Fibroblast of lung (primary cell): ENCODE results near the gene SGCD. TPM values are rescaled to one million over a fixed set of nuclear protein-coding genes. Genes with fewer than 3 reads are reported as not detected.

ENCODE experiments used
- DNase-seq, 2 donors: peaks; one replicate each; pipeline versions ENCODE4 v3.0.0 to v3.0.0-alpha.2; 2010; ENCODE audit warnings: low read depth in 2 of 2
- H2AFZ ChIP-seq: 2 replicates; pipeline ENCODE4 v1.5.1; 2012; ENCODE audit warnings: low read length, control low read depth, inconsistent platforms
- H3K27ac ChIP-seq: 2 replicates; pipeline ENCODE4 v1.5.1; 2011; ENCODE audit warnings: low read length, control low read depth; ENCODE audit not compliant: insufficient read depth
- H3K27me3 ChIP-seq: 2 replicates; pipeline ENCODE4 v1.5.1; 2011; ENCODE audit warnings: mild to moderate bottlenecking, low read length; ENCODE audit not compliant: control insufficient read depth, insufficient read depth
- H3K36me3 ChIP-seq: 2 replicates; pipeline ENCODE4 v1.5.1; 2011; ENCODE audit warnings: low read length; ENCODE audit not compliant: control insufficient read depth, insufficient read depth
- H3K4me1 ChIP-seq: 2 replicates; pipeline ENCODE4 v1.5.1; 2011; ENCODE audit warnings: low read length; ENCODE audit not compliant: control insufficient read depth, insufficient read depth; ENCODE audit errors: extremely low read depth
- H3K4me2 ChIP-seq: 2 replicates; pipeline ENCODE4 v1.5.1; 2011; ENCODE audit warnings: low read length, control low read depth; ENCODE audit not compliant: insufficient read depth; ENCODE audit errors: extremely low read depth
- H3K4me3 ChIP-seq, 4 experiments: fragments of 200-600 bp in 1 of 4; sonication (generic) in 1 of 4; replicated peaks in 1 of 4; 2 replicates each; pipeline ENCODE4 v1.5.1; 2011 to 2016; ENCODE audit warnings: low read length in 4 of 4, low read depth in 3 of 4, mild to moderate bottlenecking in 3 of 4, control low read depth in 2 of 4, inconsistent platforms in 1 of 4, mixed read lengths in 1 of 4; ENCODE audit not compliant: insufficient read depth in 1 of 4; ENCODE audit errors: control extremely low read depth in 1 of 4
- H3K79me2 ChIP-seq: 2 replicates; pipeline ENCODE4 v1.5.1; 2012; ENCODE audit warnings: mild to moderate bottlenecking, low read length, inconsistent platforms; ENCODE audit not compliant: control insufficient read depth, insufficient read depth
- H3K9ac ChIP-seq: 2 replicates; pipeline ENCODE4 v1.5.1; 2011; ENCODE audit warnings: mild to moderate bottlenecking, low read length, control low read depth; ENCODE audit not compliant: insufficient read depth
- H3K9me3 ChIP-seq: 2 replicates; pipeline ENCODE4 v1.5.1; 2012; ENCODE audit warnings: low read depth, low read length; ENCODE audit not compliant: control insufficient read depth, insufficient read depth
- H4K20me1 ChIP-seq: 2 replicates; pipeline ENCODE4 v1.5.1; 2011; ENCODE audit warnings: low read length; ENCODE audit not compliant: control insufficient read depth, insufficient read depth; ENCODE audit errors: extremely low read depth
- CTCF ChIP-seq, 2 donors: IDR thresholded peaks in 1 of 2; conservative IDR thresholded peaks in 1 of 2; 1 replicate in 1 of 2; 2 replicates in 1 of 2; pipeline ENCODE4 v1.5.1; 2011 to 2012; ENCODE audit warnings: low read length in 2 of 2, control low read depth in 1 of 2, inconsistent platforms in 1 of 2, low read depth in 1 of 2, mild to moderate bottlenecking in 1 of 2
- EZH2 ChIP-seq: IDR thresholded peaks from 2 replicates; pipeline ENCODE4 v1.5.1; 2012; ENCODE audit warnings: low read length, control low read depth, mild to moderate bottlenecking; ENCODE audit errors: missing control alignments
- polyA plus RNA-seq, 2 donors: library from polyadenylated mRNA; depleted of rRNA in 1 of 2; stranded (reverse) in 1 of 2; unstranded in 1 of 2; fragments of >200 nt; gene quantifications; 2 replicates each; pipeline ENCODE4 v1.2.1, GENCODE V29; 2011 to 2012; ENCODE audit warnings: missing spikeins in 1 of 2
- total RNA-seq: library from RNA; depleted of rRNA; stranded (reverse); fragments of >200 nt; gene quantifications from 2 replicates; pipeline ENCODE4 v1.2.1, GENCODE V29; 2014

Gene SGCD
- total and polyA plus RNA-seq, 2 donors (not counting 1 experiment from before 2014, with no cell fraction given): 13.3 to 67.5 TPM

GRCh38 chr5:156359476-156359875 lies 32.5 kb downstream of the SGCD start:
- H3K4me2 ChIP-seq: no peak overlapping the region
- no peak for TF ChIP-seq CTCF (conservative IDR thresholded peaks at IDR 0.05 in 1 of 2, IDR thresholded peaks at IDR 0.05 in 1 of 2; ENCODE audit: low read depth in 1 of 2, low read length in 2 of 2)
- TF ChIP-seq EZH2: no peak
- no peaks in the 10 kb centered on the region for H3K9me3 ChIP-seq
- no peaks in the 10 kb centered on the region for H3K79me2 ChIP-seq
- no peaks in the 10 kb centered on the region for H4K20me1 ChIP-seq
- H3K4me1 ChIP-seq: peaks cover 3% of the 10 kb centered on the region
- H3K4me3 ChIP-seq: no peak overlapping the region
- H3K9ac ChIP-seq: no peak overlapping the region
- DNase-seq: peak; percentile 70 to 90
- H3K27ac ChIP-seq: no peak overlapping the region
- no peaks in the 10 kb centered on the region for H3K36me3 ChIP-seq
- no peak overlapping the region for H2AFZ ChIP-seq
- no peaks in the 10 kb centered on the region for H3K27me3 ChIP-seq

DNA sequence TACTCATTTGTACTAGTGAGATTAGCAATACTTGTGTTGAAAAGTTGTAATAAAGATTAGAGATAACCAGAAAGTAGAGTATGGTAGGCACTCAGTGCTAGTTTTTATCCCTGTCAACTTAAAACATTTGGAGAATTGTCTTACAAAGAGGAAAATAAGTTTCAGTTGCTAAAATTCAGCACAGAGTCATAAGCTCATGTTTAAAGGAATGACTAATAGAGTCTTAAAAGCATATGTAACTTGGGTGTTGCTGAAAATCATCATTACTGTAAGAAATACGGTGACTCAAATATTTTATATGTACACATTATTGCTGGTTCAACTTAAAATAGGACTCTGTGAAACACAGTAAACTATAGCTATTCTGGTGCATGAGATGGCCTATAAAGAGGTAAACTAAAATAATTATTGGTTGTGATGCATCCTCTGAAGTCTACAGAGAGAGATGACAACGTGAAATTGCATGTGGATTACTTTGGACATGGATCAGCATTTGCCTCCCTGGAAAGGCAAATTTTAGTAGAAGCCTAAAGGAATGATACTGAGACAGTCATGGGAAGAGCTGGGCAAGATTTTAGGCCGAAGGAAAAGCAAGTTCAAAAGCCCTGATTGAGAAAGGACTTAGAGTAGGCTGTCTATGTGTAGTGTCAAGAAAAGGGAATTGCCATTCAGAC lies 34.6 kb downstream of the SGCD start:
- Histone ChIP-seq H3K4me2 (no peak overlapping the region), H3K9me3 (no peaks in the 10 kb centered on the region), H3K27me3 (no peaks in the 10 kb centered on the region), H3K27ac (no peak overlapping the region), H2AFZ (no peak overlapping the region), H3K4me3 (no peak overlapping the region), H4K20me1 (no peaks in the 10 kb centered on the region), H3K36me3 (no peaks in the 10 kb centered on the region), H3K9ac (no peak overlapping the region), H3K79me2 (no peaks in the 10 kb centered on the region), H3K4me1 (peaks cover 3% of the 10 kb centered on the region)
- TF ChIP-seq EZH2 (no peak), CTCF (conservative IDR thresholded peaks at IDR 0.05 in 1 of 2, IDR thresholded peaks at IDR 0.05 in 1 of 2; ENCODE audit: low read depth in 1 of 2, low read length in 2 of 2) (no peak)
- DNase-seq: peak; percentile 39 to 66

DNA sequence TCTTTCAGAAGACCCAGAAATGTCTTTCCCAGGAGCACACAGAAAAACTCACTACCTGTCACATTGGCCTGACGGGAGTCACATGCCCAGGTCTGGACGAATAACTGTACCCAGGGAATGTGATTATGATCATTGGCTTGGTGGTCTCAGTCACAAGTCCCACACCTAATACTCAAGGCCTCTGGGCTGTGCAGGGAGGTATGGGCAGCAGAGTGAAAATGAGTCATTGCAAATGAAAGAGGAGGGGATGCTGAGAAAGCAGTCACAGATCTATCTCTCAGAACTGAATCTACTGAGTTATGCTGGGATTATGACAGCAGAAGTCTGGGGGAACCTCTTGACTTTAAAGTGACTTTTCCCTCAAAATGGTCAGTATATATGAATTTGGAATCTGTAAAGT lies 36.9 kb downstream of the SGCD start:
- Histone ChIP-seq H3K9me3 (no peaks in the 10 kb centered on the region), H3K9ac (no peak overlapping the region), H3K4me2 (no peak overlapping the region), H4K20me1 (no peaks in the 10 kb centered on the region), H3K36me3 (no peaks in the 10 kb centered on the region), H3K4me3 (no peak overlapping the region), H3K27me3 (no peaks in the 10 kb centered on the region), H2AFZ (no peak overlapping the region), H3K79me2 (no peaks in the 10 kb centered on the region), H3K27ac (no peak overlapping the region), H3K4me1 (peaks cover 3% of the 10 kb centered on the region)
- TF ChIP-seq CTCF (conservative IDR thresholded peaks at IDR 0.05 in 1 of 2, IDR thresholded peaks at IDR 0.05 in 1 of 2; ENCODE audit: low read depth in 1 of 2, low read length in 2 of 2) (no peak), EZH2 (no peak)
- DNase-seq: no peak
